Mesenteric fat pad (tissue), 1 donor: ENCODE results near the gene LLGL2. TPM values are rescaled to one million over a fixed set of nuclear protein-coding genes. Genes with fewer than 3 reads are reported as not detected.

ENCODE experiments used
- DNase-seq: peaks from one replicate; pipeline ENCODE4 v3.0.0-alpha.2; 2020; ENCODE audit warnings: low spot score
- total RNA-seq: library from RNA; stranded (reverse); fragmentation: NEBNext Ultra II Directional; extraction: Animal tissue kit (Norgen Biotek cat#: 25700); gene quantifications from one replicate; pipeline ENCODE4 v1.2.1, GENCODE V29; 2021
- donor health status: DM: yes; HTN: yes; CAD: no.

The LLGL2 gene
- total RNA-seq, 1 donor from 2014 or later, result 8.2 TPM

DNA sequence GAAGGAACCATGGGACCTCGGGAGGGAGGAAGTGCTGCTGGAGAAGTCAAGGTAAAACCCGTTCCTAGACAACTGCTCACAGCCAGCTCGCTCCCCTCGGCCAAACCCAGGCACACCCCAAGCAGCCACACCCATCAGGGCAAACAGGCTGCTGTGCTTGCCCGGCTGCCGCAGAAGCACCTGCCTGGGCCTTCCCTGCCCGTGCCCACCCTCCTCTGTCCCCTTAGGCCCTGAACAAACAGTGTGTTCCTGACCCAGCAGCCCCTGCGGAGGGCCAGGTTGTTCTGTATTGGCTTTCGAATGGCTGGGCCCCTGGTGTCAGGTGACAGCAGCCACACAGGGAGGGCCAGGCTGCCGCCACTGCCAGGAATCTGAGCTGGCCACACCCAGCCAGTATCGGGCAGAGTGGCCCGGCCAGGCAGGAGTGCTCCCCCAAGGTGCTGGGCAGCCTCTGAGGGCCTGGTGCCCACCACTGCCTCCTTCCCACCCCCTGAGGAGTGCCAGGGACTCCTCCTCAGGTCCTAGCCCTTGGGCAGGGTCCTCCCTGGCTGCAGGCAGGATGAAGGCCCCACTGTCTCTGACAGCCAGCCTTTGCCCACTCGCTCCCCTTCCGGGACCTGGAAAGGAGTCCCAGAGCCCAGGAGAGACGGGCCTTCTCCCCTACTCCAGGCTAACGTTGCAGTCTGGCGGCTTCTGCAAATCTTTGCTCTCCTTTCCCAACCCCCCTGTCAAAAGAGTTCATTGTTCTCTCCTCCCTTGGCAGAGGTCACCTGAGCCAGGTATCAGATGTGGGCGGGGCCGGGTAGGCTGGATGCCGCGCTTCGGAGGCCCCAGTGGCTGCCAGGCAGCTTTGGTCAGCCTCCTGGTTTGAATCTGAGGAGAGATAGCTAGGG lies 24.0 kb downstream of the LLGL2 start:
- DNase-seq, result no peak

DNA sequence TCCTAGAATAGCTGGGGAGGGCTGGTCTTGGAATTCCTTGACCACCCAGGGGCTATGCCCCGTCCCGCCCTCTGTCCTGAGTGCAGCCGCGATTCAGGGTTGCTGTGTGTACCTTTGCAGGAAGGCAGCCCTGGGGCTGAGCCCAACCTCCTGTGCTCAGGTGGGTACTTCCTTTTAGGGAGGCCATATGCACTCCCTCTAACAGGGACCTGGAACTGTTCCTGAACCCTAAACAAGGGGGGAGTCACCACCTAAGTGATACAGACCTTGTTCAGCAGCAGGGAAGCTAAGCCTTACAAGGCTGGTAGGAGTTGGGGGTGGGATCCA lies 24.6 kb downstream of the LLGL2 start:
- no peak for DNase-seq

DNA sequence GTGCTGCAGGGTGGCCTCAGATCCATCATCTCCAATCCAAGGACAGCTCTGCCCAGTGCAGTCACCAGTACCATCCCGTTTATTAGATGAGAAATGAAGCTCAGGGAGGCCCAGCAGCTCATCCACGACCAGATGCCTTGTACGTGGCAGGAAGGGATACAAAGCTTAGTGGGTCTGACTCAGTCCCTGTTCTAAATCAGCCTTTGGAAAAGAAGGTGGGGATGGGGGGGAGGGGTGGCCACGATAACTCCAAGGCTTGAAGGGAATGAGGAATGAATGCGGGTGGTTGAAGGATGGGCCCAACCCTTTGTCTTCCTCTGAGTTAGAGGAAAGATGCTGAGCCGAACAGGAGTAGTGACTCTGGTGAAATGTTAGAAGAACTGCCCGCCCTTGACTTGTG lies 25.8 kb downstream of the LLGL2 start:
- no peak for DNase-seq

DNA sequence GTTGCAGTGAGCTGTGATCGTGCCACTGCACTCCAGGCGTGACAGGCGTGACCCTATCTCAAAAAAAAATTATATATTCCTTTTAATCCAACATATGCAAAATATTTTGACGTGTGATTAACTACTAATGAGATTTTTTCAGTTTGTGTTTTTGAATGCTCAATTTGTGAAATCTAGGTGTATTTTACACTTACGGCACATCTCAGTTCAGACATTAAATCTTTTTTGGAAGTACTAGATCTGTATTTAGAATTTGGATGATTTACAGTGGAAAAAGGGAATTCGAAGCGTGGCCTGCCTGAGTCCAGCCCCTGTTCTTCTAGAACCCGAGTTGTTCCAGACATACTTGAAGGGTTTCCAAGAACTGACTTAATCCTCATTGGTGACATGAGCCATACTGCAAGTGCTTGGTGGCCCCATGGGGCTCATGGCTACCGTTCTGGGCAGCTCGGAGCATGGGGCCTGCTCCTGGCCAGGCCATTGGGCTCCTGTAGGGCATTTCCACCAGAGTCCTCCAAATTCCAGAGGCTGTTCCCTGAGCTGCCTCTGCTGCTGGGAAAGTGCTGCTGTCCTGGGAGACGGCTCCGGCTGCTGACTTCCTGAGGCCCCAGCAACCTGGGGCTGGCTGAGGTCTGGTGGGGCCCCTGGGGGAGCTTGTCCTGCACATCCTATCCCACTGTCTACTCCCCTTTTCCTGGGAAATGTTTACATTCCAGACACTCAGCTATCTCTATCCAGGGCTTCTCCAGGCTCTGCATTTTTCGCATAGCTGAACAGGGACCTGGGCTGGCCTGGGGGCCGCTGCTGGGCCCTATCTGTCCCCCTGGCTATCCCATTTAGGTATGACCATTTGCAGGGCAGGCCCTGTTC lies 27.2 kb downstream of the LLGL2 start:
- DNase-seq, result no peak

DNA sequence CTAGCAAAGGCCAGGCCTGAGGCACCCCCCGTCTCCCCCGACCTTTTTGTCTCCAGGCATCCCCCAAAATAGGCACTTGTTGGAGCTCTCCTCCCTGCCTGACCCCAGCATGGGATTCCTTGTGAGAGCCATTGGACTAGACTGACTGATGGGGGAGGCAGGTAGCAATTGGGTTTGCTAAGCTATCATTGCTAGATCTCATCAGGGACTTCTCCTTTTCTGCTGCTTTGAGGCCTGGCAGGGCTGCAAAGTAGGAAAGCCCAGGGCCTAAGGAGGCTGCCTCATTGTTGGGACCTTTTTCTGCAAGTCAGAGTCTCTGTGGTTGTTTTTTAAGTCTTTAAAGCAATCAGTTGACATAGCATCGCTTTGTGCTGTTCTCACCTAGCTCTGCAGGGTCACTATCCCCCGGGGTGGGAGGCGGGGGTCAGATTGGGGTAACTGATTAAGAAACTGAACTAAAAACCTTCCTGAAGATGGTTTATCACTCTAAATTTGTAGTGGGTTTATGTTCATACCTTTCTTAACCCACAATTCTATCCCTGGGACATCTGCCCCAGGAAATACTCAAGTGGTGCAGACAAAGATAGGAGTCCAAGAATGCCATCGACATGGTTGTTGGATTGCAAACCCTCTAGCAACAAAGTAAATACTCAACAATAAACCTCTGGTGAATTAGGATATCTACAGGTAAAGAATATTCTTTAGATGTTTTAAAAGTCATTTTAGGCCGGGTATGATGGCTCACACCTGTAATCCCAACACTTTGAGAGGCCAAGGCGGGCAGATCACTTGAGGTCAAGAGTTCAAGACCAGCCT lies 28.0 kb downstream of the LLGL2 start:
- no peak for DNase-seq

DNA sequence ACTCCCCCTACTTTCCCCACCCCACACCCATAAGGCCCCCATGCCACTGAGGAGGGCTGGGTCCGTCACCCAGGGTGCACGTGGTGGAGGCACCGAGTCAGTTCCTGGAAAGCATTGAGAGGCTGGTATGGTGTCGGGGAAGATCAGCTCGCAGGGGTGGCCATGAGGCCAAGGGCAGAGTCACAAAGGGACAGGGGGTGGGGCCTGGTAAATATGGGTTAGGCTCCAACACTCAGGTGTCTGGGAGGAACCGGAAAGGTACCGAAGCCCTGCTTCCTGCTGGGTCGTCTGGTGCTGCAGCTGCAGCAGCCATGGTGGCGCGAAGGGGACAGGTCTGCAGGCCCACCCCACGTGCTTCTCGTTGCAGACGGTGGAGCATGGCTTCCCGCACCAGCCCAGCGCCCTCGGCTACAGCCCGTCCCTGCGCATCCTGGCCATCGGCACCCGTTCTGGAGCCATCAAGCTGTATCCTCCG lies 30.2 kb downstream of the LLGL2 start:
- no peak for DNase-seq

DNA sequence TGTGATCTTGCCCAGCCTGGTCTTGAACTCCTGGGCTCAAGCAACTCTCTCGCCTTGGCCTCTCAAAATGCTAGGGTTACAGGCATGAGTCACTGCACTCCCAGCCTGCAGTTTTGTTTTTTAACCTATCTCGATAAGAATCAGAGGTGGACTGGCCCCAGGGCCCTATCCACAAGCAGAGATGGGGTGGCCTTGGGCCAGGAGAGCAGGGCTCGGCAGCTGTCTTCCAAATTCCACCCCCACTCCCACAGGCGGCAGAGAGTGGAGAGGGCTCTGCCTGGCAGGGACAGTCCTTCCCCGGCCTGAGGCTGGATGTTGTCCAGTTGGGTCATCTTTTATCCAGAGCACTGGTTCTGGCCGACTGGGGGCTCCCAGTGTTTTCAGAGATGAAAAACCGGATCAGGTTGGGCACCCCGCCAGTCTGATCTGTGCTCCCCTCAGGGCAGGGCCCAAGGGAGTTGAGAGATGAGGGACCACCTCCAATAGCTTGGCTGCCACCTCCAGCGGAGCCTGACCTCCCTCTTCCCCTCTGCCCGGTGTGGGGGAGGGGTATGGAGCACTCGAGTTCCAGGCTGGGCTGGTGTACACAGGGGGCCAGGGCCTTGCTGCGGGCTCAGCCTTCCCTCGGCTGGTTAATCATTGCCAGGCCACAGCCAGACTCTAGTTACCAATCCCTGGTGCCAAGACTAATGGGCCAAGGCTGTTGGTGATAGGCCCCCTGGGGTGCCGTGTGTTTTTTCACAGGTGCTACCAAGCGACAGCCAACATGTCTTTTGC lies 31.8 kb downstream of the LLGL2 start:
- DNase-seq, result no peak

DNA sequence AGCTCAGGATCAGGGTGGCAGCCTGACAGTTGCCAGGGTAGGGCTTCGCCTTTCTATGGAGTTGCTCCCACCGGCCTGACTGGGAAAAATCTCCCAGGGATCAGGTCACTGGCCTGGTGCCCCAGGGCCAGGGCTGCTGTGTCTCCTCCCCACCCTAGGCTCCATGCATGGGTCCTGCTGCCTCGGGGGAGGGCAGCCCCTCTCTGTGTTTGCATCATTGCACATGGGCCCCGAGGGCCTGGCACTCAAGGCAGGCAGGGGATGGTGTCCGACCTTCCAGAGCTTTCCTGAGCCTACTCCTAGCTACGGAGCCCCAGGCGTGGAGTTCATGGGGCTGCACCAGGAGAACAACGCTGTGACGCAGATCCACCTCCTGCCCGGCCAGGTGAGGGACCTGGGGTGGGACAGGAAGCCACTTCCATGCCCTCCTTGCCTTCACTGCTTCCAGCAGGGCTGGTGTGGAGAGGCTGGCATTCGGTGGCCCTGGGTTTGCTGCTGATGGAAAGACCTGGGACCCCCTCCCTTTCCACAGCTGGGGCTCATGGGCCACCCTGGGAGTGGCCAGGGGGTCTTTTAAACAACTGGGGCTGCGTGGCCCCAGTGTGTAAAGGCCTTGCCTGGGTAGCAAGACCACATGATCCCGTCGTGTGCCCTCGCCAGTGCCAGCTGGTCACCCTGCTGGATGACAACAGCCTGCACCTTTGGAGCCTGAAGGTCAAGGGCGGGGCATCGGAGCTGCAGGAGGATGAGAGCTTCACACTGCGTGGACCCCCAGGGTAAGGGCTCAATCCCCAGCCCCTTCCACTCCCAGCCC lies 32.6 kb downstream of the LLGL2 start:
- no peak for DNase-seq

DNA sequence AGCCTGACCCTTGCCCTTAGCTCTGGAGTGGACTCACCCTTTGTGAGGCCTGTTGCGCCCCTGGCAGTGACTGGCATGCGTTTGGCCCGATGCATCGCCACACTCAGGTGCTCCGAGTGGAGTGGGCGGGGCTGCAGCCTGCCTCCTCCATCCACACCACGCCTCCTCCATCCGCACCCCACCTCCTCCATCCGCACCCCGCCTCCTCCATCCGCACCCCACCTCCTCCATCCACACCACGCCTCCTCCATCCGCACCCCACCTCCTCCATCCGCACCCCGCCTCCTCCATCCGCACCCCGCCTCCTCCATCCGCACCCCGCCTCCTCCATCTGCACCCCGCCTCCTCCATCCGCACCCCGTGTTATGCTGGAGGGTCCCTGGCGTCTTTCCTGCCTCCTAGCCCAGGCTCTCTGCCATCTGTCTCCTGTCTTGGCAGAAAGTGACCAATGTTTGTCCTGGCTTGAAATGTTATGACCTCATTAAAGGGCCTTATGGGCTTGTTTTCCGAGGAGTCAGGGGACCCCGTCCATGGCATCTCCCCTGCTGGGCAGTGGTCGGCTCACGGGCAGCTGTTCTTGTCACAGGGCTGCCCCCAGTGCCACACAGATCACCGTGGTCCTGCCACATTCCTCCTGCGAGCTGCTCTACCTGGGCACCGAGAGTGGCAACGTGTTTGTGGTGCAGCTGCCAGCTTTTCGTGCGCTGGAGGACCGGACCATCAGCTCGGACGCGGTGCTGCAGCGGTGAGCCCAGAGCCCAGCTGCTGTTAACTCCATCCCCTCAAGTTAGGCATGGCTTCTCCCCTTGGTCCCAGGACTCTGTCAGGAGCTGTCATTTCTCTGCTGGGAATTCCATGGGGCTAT lies 33.4 kb downstream of the LLGL2 start:
- no peak for DNase-seq

DNA sequence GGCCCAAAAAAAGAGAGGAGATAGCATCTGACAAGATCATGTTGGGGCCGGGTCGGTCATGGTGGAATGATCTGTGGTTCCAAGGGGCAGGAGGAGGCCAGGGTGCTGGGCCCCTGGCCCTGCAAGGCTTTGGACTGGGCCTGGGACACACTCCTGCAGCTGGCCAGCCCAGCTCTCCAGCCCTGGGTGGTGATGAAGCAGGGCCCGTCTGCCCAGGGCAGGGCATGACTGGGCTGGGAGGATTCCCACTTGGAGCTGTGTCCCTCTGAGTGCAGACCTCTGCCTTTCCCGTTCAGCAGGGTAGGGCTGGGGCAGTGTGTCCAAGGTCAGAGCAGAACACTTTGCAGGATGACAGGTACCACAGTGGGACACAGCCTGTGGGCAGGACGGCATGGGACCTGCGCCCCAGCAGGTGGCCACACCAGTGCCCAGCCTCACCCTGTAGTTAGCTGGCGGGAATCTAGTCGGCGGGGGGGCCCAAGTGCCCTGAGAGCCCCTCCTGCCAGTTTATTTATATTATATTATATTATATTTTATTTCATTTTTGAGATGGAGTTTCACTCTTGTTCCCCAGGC lies 34.5 kb downstream of the LLGL2 start:
- DNase-seq, result no peak

DNA sequence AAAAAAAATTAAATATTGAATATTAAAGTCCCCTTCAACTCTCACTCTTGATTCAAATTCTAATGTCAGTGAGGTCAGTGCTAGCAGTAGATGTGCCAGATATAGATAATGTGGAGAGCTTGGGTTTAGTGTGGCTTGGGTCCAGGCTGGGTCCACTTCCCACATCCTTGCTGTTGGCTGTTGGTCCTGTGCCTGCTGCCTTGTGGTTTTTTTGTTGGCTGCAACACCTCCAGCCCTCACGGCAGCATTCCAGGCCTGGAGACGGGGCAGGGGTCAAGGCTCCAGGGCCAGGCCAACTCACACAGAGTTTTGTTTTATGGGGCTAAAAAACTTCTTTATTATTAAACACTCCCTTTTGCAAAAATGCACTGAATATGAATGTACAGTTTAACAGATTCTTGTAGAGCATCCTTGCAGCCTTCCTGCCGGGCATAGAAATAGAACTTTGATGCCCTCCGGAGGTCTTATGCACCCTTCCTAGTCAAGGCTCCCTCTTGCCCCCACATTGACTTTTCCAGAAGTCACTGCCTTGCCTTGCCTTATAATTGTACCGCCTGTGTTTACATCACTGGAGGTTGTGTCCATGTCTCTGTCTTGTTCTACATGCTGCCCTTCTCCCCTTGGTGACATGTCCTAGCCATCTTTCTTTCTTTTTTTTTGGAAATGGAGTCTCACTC lies 36.6 kb downstream of the LLGL2 start:
- DNase-seq, result no peak

DNA sequence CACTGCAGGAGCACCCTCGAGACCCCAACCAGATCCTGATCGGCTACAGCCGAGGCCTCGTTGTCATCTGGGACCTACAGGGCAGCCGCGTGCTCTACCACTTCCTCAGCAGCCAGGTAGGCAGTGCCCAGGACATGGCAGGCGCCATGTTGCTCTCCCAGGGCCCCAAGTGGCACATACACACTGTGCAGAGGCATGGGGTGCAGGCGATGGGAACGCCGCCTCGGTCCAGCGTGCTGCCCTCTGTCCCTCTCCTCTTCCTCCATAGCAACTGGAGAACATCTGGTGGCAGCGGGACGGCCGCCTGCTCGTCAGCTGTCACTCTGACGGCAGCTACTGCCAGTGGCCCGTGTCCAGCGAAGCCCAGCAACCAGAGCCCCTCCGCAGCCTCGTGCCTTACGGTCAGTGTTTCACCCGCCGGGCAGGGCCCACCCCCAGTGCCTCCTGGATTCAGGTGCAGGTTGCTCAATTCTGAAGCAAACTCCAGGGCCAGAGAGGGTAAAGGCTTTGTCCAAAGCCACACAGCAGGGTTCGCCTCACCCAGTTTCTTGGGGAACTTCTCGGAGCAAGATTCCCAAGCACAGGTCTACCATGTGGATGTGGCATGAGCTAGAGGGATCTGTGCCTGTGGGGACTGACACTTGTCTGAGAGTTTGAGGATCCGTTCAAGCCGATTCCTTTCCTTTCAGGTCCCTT lies 37.7 kb downstream of the LLGL2 start:
- no peak for DNase-seq

DNA sequence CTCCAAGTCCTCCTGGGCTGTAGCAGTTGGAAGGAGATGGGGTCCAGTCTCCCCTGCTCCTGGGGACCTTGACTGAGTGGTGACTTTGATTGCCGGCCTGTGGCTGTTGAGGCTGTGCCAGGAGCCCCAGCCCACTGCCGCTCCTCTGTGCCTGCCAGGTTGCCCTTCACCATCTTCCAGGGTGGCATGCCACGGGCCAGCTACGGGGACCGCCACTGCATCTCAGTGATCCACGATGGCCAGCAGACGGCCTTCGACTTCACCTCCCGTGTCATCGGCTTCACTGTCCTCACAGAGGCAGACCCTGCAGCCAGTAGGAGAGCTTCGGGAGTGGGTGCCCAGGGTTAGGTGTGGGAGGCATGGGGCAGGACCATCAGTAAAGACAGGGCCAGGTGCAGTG lies 38.7 kb downstream of the LLGL2 start:
- DNase-seq, result no peak

DNA sequence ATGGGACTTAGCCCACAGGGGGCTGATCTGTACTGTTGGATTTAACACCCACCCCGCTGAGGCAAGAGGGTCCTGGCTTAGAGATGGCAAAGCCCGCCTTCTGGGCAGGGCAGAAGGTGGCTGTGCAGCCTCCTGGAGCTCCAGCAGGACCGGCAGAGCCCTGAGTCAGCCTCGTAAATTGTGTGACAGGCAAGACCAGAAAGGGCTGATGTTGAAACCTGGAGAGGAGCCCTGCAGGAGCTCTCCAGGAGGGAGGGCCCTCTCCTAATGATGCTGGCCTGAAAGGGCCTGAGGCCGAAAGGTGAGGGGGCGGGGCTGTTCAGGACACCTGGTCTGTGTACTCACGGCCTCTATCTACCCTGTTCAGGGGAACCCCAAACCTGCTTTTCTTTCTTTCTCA lies 39.6 kb downstream of the LLGL2 start:
- DNase-seq, result no peak

DNA sequence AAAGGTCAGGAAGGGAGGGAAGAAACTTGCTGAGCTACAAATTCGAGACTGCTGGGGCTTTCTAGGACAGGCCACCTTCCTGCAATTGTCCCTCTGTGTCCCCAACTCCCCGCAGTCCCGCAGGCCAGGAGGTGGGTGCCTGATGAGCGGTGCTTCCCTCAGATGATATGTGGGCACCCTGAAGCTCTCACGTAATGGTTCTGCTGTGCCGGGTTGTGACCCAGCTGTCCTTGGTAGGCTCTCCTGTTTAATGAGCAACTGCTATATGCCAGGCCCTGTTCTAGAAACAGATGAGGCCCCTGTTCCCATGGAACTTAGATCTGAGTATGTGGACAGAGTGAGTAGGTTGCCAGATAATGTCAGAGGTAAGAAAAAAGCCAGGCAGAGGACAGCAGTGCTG lies 40.1 kb downstream of the LLGL2 start:
- no peak for DNase-seq

DNA sequence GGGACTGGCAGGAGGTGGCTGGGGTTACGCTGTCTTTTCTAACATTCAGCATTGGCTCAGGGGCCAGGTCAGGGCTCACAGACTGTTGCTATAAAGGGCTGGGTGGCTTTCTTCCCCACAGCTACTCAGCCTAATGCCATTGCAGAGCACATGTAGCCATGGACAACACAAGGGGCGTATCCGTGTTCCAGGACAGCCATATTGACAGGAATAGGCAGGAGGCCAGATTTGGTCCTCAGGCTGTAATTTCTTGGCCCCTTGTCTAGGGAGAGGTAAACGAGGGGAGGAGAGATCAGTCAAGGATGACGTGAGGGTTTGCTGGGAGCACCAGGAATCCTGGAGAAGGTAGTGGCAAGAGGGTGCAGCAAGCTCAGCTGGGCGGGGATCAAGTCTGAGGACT lies 40.9 kb downstream of the LLGL2 start:
- DNase-seq, result no peak

DNA sequence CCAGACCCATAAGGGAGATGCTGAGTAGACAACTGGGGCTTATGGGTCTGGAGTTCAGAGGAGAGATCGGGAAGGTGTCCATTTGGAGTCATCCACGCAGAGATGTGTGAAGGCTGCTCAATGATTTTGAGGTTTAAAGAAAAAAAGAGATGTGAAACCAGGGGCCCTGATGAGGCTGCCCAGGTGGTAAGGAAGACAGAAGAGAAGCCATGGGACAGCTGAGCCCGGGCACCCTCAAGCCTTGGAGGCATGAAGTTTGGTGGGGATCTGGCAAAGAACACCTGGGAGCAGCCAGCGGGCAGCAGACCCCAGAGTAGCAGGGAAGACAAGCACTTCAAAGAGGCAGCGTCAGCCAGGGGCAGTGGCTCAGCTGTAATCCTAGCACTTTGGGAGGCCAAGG lies 41.3 kb downstream of the LLGL2 start:
- no peak for DNase-seq
